Measurements from ENCODE around the gene BRD2.

Gene BRD2

DNA sequence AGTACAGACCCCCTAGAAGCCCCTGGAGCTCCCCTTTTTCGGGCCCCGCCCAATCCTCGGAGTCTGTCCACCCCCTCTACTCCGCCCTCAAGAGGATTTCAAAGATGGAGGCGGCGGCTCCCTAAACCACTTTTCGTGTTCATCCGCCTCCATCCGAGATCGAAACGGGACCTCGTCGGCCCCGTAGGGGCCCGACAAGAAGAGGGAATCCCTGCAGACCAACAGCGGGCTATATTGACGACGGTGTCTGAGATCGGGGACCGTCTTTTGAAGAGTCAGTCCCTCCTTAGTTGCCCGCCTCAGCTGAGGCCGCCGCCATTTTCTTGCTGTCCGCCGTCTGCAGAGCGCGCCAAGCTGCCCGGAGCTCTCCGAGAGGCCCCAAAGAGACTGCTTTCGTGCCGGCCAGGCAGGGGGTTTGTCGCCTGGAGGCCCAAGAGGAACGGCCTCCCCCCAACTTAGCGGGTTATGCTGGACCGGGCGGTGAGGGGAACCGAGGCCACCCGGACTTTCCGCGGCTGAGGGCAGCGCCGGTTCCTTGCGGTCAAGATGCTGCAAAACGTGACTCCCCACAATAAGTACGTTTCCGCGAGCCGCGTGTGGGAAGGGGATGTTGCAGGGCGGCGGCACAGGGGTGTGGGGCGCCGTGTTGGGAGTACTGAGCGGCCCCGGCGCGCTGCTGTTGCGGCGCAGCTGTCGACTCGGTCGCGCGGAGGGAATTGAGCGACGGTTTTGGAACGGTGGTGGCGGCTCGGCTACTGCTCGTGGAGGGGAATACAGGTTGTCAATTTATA is 4.2 kb downstream of the BRD2 start:
- Histone ChIP-seq H3K27me3 (ENCODE audit: insufficient read depth, low read depth, severe bottlenecking) (no peaks in the 10 kb centered on the region), H3K36me3 (peaks cover 78% of the 10 kb centered on the region), H3K4me3 (ENCODE audit: low read depth, low read length) (peak overlapping the region; percentile 93), H3K9me3 (ENCODE audit: severe bottlenecking) (no peaks in the 10 kb centered on the region), H3K27ac (peak overlapping the region; percentile 79)
- DNase-seq = peak; percentile 47
- TF ChIP-seq, protein P1, sequence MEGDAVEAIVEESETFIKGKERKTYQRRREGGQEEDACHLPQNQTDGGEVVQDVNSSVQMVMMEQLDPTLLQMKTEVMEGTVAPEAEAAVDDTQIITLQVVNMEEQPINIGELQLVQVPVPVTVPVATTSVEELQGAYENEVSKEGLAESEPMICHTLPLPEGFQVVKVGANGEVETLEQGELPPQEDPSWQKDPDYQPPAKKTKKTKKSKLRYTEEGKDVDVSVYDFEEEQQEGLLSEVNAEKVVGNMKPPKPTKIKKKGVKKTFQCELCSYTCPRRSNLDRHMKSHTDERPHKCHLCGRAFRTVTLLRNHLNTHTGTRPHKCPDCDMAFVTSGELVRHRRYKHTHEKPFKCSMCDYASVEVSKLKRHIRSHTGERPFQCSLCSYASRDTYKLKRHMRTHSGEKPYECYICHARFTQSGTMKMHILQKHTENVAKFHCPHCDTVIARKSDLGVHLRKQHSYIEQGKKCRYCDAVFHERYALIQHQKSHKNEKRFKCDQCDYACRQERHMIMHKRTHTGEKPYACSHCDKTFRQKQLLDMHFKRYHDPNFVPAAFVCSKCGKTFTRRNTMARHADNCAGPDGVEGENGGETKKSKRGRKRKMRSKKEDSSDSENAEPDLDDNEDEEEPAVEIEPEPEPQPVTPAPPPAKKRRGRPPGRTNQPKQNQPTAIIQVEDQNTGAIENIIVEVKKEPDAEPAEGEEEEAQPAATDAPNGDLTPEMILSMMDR (IDR thresholded peaks at IDR 0.05; ENCODE audit: low read depth, low read length) = no peak

DNA sequence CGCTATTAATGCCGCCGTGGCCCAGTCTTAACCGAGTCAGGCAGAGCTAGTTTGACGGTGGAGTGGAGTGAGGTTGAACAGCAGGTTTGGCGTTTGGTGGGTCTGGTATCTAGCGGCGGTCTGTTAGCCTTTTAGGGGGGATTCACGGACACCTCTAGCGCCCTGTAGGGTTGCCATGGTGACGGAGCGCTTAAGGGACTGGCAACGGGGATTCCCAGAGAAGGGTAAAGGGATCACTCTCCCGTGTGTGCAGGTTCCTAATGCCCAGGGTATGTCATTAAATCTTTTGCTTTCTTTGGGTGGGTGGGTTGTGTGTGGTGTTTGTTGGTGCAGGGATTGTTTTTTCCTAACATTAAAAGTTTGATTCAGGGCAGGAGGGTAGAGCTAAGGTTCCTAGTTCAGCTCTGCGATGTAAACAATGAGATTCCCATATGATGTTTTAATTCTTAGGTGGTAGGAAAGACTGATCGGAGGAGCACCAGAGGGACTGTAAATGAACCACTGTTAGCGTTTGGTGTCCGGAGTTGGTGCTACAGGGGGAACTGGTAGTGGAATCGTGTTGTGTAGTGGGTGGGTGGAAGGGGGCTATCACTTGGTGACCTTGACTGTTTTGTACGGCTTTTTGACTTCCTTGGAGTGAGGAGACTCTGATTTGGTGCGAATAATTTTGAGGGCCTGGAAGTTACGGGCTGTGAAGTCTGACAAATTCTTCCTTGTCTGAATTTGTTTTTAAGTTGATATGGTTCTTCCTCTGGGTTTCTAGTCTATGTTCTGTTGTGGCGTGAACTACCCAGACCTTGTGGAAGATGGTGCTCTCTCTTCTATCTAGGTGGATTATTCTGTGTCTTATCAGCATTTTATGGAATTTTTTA is 5.0 kb downstream of the BRD2 start:
- Histone ChIP-seq H3K9me3 (ENCODE audit: severe bottlenecking) (no peaks in the 10 kb centered on the region), H3K27me3 (ENCODE audit: insufficient read depth, low read depth, severe bottlenecking) (no peaks in the 10 kb centered on the region), H3K27ac (peak overlapping the region; percentile 79), H3K36me3 (peaks cover 84% of the 10 kb centered on the region), H3K4me3 (ENCODE audit: low read depth, low read length) (peak overlapping the region; percentile 93)
- DNase-seq = peak; percentile 68
- TF ChIP-seq, protein P1 (IDR thresholded peaks at IDR 0.05; ENCODE audit: low read depth, low read length) = no peak

DNA sequence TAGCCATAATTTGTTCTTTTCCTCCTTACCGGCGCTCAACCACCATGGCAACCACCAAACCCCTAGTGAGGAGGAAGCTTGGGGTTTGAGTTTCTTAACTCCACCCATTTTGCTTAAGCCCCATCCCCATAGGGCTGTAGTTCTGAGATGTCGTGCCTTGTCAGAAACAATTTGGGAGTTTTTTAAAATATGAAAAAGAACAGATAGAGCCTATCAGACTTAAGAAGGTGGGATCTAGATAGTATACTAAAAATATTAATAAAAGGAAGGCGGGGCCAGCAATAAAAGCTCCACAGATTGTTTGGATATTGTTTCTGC is 5.6 kb downstream of the BRD2 start:
- no peak for DNase-seq
- peaks cover 89% of the 10 kb centered on the region for H3K36me3 ChIP-seq
- TF ChIP-seq, protein P1 (IDR thresholded peaks at IDR 0.05; ENCODE audit: low read depth, low read length) = no peak
- no peaks in the 10 kb centered on the region for H3K27me3 ChIP-seq (ENCODE audit: insufficient read depth, low read depth, severe bottlenecking)
- H3K27ac ChIP-seq = no peak overlapping the region
- H3K4me3 ChIP-seq (ENCODE audit: low read depth, low read length) = peak overlapping the region; percentile 93
- H3K9me3 ChIP-seq (ENCODE audit: severe bottlenecking) = no peaks in the 10 kb centered on the region

GRCh38 chr6:32974541-32975308 is 6.3 kb downstream of the BRD2 start:
- peaks cover 91% of the 10 kb centered on the region for H3K36me3 ChIP-seq
- peak overlapping the region; percentile 93 for H3K4me3 ChIP-seq (ENCODE audit: low read depth, low read length)
- no peaks in the 10 kb centered on the region for H3K9me3 ChIP-seq (ENCODE audit: severe bottlenecking)
- DNase-seq = no peak
- H3K27ac ChIP-seq = no peak overlapping the region
- TF ChIP-seq, protein P1 (IDR thresholded peaks at IDR 0.05; ENCODE audit: low read depth, low read length) = no peak
- H3K27me3 ChIP-seq (ENCODE audit: insufficient read depth, low read depth, severe bottlenecking) = no peaks in the 10 kb centered on the region

DNA sequence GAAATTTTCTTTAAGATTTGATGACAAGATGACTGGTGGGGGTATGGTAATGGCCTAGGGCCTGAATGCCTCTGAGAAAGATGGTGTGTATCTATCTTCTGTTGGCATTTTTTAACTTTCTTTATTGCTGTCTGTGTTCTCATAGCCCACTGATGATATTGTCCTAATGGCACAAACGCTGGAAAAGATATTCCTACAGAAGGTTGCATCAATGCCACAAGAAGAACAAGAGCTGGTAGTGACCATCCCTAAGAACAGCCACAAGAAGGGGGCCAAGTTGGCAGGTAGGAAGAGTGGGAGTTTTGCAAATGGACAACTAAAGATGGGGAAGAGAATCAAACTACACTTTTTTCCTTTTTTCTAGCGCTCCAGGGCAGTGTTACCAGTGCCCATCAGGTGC is 7.5 kb downstream of the BRD2 start:
- no peak for DNase-seq
- Histone ChIP-seq H3K27ac (no peak overlapping the region), H3K27me3 (ENCODE audit: insufficient read depth, low read depth, severe bottlenecking) (no peaks in the 10 kb centered on the region), H3K36me3 (peaks cover 94% of the 10 kb centered on the region), H3K4me3 (ENCODE audit: low read depth, low read length) (no peak overlapping the region), H3K9me3 (ENCODE audit: severe bottlenecking) (no peaks in the 10 kb centered on the region)
- TF ChIP-seq, protein P1 (IDR thresholded peaks at IDR 0.05; ENCODE audit: low read depth, low read length) = no peak

All from WERI-Rb-1 (cell line).